Stimulated activated naive CD8-positive, alpha-beta T cell treated with anti-CD3 and anti-CD28 coated beads, Interleukin-15, amount 100 ng/mL, for 72 hours (primary cell): Measurements from ENCODE around the gene RACGAP1.

Experiments used
- ATAC-seq: fragments of 150-1000 bp; cut with Tn5 transposase; 2 replicates; pipeline ENCODE4 v1.10.0; 2021; ENCODE audit warnings: mild to moderate bottlenecking, moderate library complexity
- DNase-seq, 2 donors: peaks; one replicate each; pipeline ENCODE4 v3.0.0; 2021 to 2022
- H3K27ac Mint-ChIP-seq, 2 donors: one replicate each; pipeline ENCODE4 v1.8.0; 2022; ENCODE audit warnings: mild to moderate bottlenecking in 2 of 2, mixed read lengths in 2 of 2, moderate library complexity in 2 of 2
- H3K27me3 Mint-ChIP-seq: one replicate; pipeline ENCODE4 v1.8.0; 2022; ENCODE audit warnings: mixed read lengths
- H3K4me1 Mint-ChIP-seq: one replicate; pipeline ENCODE4 v1.8.0; 2022; ENCODE audit warnings: mild to moderate bottlenecking, mixed read lengths
- H3K4me3 Mint-ChIP-seq, 2 donors: one replicate each; pipeline ENCODE4 v1.8.0; 2022; ENCODE audit warnings: mild to moderate bottlenecking in 2 of 2, mixed read lengths in 2 of 2, moderate library complexity in 1 of 2
- H3K9me3 Mint-ChIP-seq, 2 donors: one replicate each; pipeline ENCODE4 v1.8.0; 2022; ENCODE audit warnings: mixed read lengths in 2 of 2

Gene RACGAP1

DNA sequence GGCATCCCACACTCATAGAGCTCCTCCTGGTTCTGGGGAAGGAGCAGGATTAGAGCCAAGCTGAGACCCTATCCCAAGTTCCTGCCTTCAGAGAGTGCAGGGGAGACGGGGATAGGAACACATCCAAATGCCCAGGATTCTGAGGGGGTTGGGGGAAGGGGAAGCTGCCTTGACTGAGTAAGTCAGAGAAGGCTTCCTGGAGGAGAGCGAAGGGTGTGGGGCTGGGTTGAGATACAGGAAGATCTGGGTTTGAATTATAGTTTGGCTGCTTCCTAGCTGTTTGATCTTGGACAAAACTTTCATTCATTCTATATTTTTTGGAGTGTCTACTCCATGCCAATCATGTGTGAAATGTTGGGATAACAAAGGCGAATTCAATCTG is 82.8 kb downstream of the RACGAP1 start:
- H3K27ac Mint-ChIP-seq, result no peak overlapping the region
- no peaks in the 10 kb centered on the region for H3K9me3 Mint-ChIP-seq
- no peak overlapping the region for H3K4me3 Mint-ChIP-seq
- no peaks in the 10 kb centered on the region for H3K27me3 Mint-ChIP-seq
- DNase-seq (no peak), ATAC-seq (no peak)
- peaks cover 22% of the 10 kb centered on the region for H3K4me1 Mint-ChIP-seq

DNA sequence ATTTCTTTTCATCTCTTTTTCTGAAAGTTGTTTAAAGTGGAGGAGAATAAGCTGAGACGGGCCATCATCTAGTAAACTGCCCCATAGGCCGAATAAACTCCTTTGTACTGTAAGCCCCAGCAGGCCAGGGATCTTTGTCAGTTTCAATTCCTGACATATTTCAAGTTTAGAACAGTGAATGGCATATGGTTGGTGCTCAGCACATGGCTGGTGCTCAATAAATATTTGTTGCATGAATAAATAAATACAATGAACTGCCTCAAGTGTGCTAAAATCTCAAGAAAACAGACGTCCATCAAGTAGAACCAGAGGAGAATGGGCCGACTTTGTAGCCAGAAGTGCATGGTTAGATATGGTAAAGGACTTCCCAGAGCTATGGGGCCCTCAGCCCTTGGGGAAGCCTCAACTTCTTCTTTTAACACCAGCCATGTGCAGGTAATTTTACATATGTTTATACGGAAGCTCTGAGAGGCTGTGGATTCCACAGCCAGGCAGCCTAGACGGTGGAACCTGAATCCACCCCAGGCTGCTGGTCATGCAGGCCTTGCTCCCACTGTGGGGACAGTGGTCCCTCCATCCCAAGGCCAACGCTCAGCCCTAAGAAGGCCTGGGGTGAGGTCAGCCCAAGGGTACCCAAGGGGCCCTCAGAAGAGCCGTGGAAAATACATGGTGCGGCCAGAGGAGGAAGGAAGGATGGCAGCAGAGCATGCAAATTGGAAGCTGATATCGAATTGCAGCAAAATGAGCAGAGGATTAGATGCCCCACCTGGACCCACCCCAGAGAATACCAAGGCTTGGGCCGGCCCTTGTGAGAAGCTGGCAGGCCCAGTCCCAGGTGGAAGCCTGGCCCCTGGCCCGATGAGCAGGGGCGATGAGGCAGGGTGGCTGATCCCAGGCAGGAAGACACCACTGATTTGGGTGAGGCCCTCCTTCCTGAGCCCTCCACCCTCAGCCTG is 83.5 kb downstream of the RACGAP1 start:
- DNase-seq, result no peak
- H3K9me3 Mint-ChIP-seq, result no peaks in the 10 kb centered on the region
- no peak overlapping the region for H3K27ac Mint-ChIP-seq
- H3K4me3 Mint-ChIP-seq, result no peak overlapping the region
- no peak for ATAC-seq
- peaks cover 22% of the 10 kb centered on the region for H3K4me1 Mint-ChIP-seq
- H3K27me3 Mint-ChIP-seq, result no peaks in the 10 kb centered on the region

DNA sequence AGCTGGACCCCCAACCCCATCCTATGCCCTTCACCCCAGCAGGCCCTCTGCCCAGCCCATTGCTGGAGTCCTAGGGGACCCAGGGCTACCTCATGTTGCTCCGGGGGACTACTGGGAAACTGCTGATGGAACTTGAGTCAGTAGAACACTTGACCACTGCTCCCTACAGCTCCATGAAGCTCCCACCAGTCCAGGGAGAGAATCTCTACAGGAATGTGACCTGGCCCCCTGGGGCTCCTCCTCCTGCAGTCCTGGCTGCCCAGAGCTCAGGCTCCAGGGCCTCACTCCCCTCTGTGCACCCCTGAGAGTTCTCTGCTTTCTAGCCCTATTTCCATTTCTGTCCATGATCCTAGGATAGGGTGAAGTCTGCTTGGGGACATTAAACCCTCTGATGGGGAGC is 85.6 kb downstream of the RACGAP1 start:
- DNase-seq, result no peak
- Mint-ChIP-seq H3K27ac (no peak overlapping the region), H3K4me3 (no peak overlapping the region), H3K4me1 (peaks cover 3% of the 10 kb centered on the region), H3K9me3 (no peaks in the 10 kb centered on the region), H3K27me3 (peaks cover 2% of the 10 kb centered on the region)
- ATAC-seq, result no peak

DNA sequence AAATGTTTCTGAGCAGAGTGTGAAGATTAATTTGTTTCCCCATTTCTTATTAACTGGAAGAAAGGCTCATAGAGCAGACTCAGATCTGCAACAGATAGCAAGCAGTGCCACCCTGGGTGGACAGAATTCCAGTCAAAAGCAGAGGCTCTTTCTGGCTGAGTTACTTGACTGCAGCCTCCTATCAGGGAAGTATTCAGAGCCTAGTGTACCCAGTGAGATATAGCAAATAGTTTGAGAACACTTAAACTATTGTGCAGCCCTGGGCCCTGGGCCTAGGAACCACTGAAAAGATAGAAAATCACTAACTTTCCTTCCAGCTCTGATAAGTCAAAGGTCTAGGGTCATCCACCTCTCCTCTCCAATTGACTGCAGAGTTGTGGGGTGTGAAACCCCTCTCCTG is 86.0 kb downstream of the RACGAP1 start:
- DNase-seq (no peak), ATAC-seq (no peak)
- Mint-ChIP-seq H3K4me3 (no peak overlapping the region), H3K27me3 (peaks cover 6% of the 10 kb centered on the region), H3K9me3 (no peaks in the 10 kb centered on the region), H3K4me1 (no peaks in the 10 kb centered on the region), H3K27ac (no peak overlapping the region)
